Stomach (tissue), 9 donors: Measurements from ENCODE around the gene TNFRSF14. TPM values are rescaled to one million over a fixed set of nuclear protein-coding genes. Genes with fewer than 3 reads are reported as not detected.
"Not testable (repeated sequence)": the region's sequence is repeated elsewhere in the genome, so short reads cannot be mapped to it uniquely, and the experiment has no call there.

Experiments
- DNase-seq, 2 donors: peaks; one replicate each; pipeline versions ENCODE4 v3.0.0 to v3.0.0-alpha.2; 2013 to 2019
- H3K27ac ChIP-seq, 5 donors: fragments of 200-600 bp in 4 of 5; sonication (generic) in 4 of 5; one replicate each; pipeline ENCODE4 v1.5.1; 2013 to 2019; ENCODE audit warnings: mild to moderate bottlenecking in 1 of 5, moderate library complexity in 1 of 5
- H3K27me3 ChIP-seq, 3 donors: fragments of 200-600 bp; sonication (generic); one replicate each; pipeline ENCODE4 v1.5.1; 2017 to 2019; ENCODE audit warnings: mixed run types in 1 of 3
- H3K36me3 ChIP-seq, 4 donors: fragments of 200-600 bp; sonication (generic); 1 replicate in 3 of 4; 2 replicates in 1 of 4; pipeline ENCODE4 v1.5.1; 2016 to 2019
- H3K4me1 ChIP-seq, 4 donors: fragments of 200-600 bp; sonication (generic); one replicate each; pipeline ENCODE4 v1.5.1; 2016 to 2019
- H3K4me3 ChIP-seq, 4 donors: fragments of 200-600 bp; sonication (generic) in 3 of 4; one replicate each; pipeline ENCODE4 v1.5.1; 2016 to 2019; ENCODE audit warnings: mild to moderate bottlenecking in 1 of 4
- H3K9me3 ChIP-seq, 4 donors: fragments of 200-600 bp; sonication (generic); one replicate each; pipeline ENCODE4 v1.5.1; 2016 to 2019
- EP300 ChIP-seq: sonication (generic); formaldehyde crosslinking; IDR thresholded peaks from one replicate; pipeline ENCODE4 v1.6.1; 2017; ENCODE audit warnings: antibody characterized with exemption
- POLR2A ChIP-seq, 4 donors: fragments of 450-650 bp; IDR thresholded peaks; one replicate each; pipeline ENCODE4 v1.6.1; 2016; ENCODE audit warnings: antibody characterized with exemption in 4 of 4, control low read depth in 2 of 4, mild to moderate bottlenecking in 1 of 4, moderate library complexity in 1 of 4
- POLR2AphosphoS5 ChIP-seq, 3 donors: sonication (generic); formaldehyde crosslinking; IDR thresholded peaks; one replicate each; pipeline ENCODE4 v1.6.1; 2016; ENCODE audit warnings: antibody characterized with exemption in 3 of 3
- WGBS, 5 donors: extraction: QIAGEN DNeasy Blood & Tissue Kit in 3 of 5; methylation state at CpG; one replicate each; pipeline versions ENCODE4 v1.1.5 to v1.1.7; 2013 to 2018; 5-methylcytosine and 5-hydroxymethylcytosine counted together
- intact Hi-C: fragments of 100-400 bp; cut with DNase I; formaldehyde crosslinking; loops from one replicate; pipeline ENCODE4 v1.15.1; 2023; ENCODE audit warnings: low total_unique reads
- polyA plus RNA-seq, 3 donors: library from polyadenylated mRNA; stranded (reverse); fragments of 200-250 nt; gene quantifications; one replicate each; pipeline ENCODE4 v1.2.3, GENCODE V29; 2013
- total RNA-seq, 5 donors: library from RNA; depleted of rRNA; stranded (reverse); fragments of >200 nt; gene quantifications; one replicate each; pipeline versions ENCODE4 v1.1.0 to v1.2.3, GENCODE V29; 2014 to 2016
- TF ChIP-seq, protein P1 (sequence below), 7 experiments: fragments of 450-650 bp in 4 of 7; fragments of 200-600 bp in 3 of 7; sonication (generic) in 3 of 7; IDR thresholded peaks; one replicate each; pipeline ENCODE4 v1.5.1; 2016 to 2019; ENCODE audit warnings: antibody characterized with exemption in 7 of 7, control low read depth in 2 of 7, mild to moderate bottlenecking in 1 of 7
- donor health status: healthy with polysubstance abuse.
- donor health status: Bipolar disorder and iron deficiency.
- donor health status: healthy.

The TNFRSF14 gene
- total and polyA plus RNA-seq, 8 donors = 33.2 to 413 (median 103) TPM

DNA sequence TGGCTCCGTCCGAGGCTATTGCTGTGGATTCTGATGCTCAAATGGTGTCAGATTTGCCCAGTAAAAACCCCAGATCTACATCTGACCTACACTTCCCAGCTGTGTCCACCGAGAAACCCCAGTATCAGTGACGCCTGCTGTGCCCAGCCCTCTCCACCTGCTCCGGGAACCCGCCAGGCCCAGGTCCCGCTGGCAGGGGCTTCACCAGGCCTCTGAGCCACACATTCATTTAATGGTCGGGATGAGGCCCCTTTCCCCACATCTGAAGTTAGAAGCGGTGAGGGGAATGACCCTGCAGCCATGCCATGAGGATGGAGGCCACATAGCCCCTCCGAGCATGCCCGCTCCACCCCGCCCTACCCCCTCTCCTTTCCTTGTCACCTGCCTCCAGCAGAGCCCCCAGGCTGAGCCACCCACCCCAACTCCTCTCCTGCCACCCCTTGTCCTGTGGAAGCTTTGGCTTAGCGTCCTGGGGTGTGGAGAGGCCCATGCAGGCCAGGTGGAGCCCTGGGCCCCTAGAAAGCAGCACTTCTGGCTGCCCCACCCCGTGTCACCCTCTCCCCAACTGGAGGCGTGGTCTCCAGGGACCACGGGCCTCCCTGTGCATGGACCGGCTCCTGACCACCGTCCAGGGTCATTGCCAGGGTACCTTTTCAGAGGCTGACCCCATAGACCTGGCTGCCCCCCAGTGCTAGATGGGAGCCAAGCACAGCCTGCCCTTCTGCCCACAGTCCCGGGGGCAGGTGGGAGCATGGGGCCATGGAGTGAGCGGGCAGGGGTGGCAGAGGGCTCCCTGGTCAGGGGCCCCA, 8.0 kb downstream of the TNFRSF14 start:
- Histone ChIP-seq H3K36me3 (peaks cover 23 to 50% (median 47%) of the 10 kb centered on the region in 4 donors), H3K4me3 (no peak overlapping the region), H3K27ac (no peak overlapping the region), H3K4me1 (peaks cover 10 to 20% (median 17%) of the 10 kb centered on the region in 4 donors), H3K9me3 (no peaks in the 10 kb centered on the region), H3K27me3 (peaks cover 0 to 27% (median 0%) of the 10 kb centered on the region in 3 donors)
- no peak for DNase-seq
- 68 to 84% (median 71%) methylated on average over 17 to 20 of the region's 20 CpGs for WGBS, 5 donors
- intact Hi-C loops = no loop called here
- no peak for TF ChIP-seq POLR2AphosphoS5 (IDR thresholded peaks at IDR 0.05)
- TF ChIP-seq POLR2A (IDR thresholded peaks at IDR 0.05) = no peak
- TF ChIP-seq EP300 = no peak
- TF ChIP-seq, protein P1, sequence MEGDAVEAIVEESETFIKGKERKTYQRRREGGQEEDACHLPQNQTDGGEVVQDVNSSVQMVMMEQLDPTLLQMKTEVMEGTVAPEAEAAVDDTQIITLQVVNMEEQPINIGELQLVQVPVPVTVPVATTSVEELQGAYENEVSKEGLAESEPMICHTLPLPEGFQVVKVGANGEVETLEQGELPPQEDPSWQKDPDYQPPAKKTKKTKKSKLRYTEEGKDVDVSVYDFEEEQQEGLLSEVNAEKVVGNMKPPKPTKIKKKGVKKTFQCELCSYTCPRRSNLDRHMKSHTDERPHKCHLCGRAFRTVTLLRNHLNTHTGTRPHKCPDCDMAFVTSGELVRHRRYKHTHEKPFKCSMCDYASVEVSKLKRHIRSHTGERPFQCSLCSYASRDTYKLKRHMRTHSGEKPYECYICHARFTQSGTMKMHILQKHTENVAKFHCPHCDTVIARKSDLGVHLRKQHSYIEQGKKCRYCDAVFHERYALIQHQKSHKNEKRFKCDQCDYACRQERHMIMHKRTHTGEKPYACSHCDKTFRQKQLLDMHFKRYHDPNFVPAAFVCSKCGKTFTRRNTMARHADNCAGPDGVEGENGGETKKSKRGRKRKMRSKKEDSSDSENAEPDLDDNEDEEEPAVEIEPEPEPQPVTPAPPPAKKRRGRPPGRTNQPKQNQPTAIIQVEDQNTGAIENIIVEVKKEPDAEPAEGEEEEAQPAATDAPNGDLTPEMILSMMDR (IDR thresholded peaks at IDR 0.05) = no peak

DNA sequence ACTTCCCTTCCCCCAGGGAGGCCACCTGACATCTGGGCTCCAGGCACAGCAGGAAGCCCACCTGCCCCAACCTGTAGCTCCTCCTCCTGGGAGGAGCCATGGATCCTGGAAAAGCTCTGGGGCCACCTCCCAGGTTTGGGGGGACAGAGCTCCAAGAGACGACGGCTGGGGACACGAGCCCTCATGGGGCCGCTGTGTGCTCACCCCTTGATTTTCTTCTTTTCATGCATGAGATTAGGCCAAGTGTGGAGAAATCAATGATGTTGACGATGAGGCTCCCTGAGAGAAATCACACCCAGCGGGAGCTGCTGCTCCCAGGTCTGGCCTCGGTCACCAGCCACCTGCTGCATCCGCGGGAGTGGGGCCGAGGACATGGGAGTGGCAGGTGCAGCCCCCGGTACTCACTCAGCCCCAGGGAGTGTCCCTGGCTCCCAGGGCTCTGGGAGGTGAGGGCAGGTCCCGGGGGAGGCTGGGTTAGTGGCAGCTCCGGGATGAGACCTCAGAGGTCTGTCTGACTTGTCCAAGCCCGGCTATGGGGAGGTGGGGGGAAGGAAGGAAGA, 8.7 kb downstream of the TNFRSF14 start:
- Histone ChIP-seq H3K9me3 (no peaks in the 10 kb centered on the region), H3K4me1 (peaks cover 5 to 14% (median 11%) of the 10 kb centered on the region in 4 donors), H3K27me3 (peaks cover 0 to 29% (median 0%) of the 10 kb centered on the region in 3 donors), H3K36me3 (peaks cover 20 to 43% (median 41%) of the 10 kb centered on the region in 4 donors), H3K4me3 (no peak overlapping the region), H3K27ac (no peak overlapping the region)
- TF ChIP-seq POLR2AphosphoS5 (IDR thresholded peaks at IDR 0.05) (no peak), EP300 (no peak), POLR2A (IDR thresholded peaks at IDR 0.05) (no peak)
- WGBS, 5 donors = 24 to 48% (median 38%) methylated on average over 13 to 14 of the region's 14 CpGs
- DNase-seq = peak in 1 of 2 donors; percentile 58
- intact Hi-C loops = no loop called here

DNA sequence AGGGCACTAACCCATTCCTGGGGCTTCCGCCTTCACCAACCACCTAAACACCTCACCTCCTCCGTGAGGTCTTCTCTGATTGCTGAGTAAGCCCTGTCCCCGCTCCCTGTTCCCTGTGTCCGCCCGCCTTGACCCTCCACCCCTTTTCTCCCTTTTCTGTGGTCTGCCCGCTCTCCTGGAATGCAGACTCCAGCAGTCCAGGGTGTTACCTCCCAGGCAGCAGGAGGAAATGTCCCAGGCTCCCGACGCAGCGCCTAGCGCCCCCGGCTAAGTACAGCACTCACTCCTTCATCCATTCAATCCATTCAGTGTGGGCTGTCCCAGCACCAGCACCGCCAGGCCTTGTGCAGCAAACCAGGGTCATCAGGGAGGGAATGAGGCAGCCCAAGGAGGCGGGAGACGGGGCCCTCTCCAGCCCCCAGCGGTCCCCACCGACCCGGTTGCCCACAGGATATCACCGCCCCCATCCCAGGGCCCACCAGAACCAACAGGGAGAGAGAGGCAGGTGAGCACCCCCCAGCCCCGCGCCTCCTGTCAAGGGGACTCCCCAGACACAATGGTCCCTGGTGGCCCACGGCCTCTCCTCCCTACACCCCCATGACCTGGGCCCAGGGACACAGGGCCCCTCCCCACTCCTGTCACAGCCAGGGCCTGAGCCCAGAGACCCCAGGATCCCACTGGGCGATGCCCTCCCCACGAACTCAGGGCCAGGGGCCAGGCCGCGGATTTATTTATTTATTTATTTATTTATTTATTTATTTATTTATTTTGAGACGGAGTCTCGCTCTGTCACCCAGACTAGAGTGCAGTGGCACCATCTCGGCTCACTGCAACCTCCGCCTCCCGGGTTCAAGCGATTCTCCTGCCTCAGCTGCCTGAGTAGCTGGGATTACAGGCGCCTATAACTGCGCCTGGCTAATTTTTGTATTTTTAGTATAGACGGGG, 10.2 kb downstream of the TNFRSF14 start:
- H3K27ac ChIP-seq = no peak overlapping the region
- TF ChIP-seq POLR2AphosphoS5 (IDR thresholded peaks at IDR 0.05) (no peak), EP300 (no peak), POLR2A (IDR thresholded peaks at IDR 0.05) (no peak)
- TF ChIP-seq, protein P1 (IDR thresholded peaks at IDR 0.05) = no peak
- no peak overlapping the region for H3K4me3 ChIP-seq
- peaks cover 5 to 9% (median 7%) of the 10 kb centered on the region in 4 donors for H3K4me1 ChIP-seq
- peaks cover 9 to 28% (median 26%) of the 10 kb centered on the region in 4 donors for H3K36me3 ChIP-seq
- intact Hi-C loops = no loop called here
- DNase-seq = peak in 1 of 2 donors; percentile 68
- peaks cover 0 to 29% (median 0%) of the 10 kb centered on the region in 3 donors for H3K27me3 ChIP-seq
- WGBS, 5 donors = 60 to 71% (median 66%) methylated on average over 26 to 34 of the region's 34 CpGs
- no peaks in the 10 kb centered on the region for H3K9me3 ChIP-seq

DNA sequence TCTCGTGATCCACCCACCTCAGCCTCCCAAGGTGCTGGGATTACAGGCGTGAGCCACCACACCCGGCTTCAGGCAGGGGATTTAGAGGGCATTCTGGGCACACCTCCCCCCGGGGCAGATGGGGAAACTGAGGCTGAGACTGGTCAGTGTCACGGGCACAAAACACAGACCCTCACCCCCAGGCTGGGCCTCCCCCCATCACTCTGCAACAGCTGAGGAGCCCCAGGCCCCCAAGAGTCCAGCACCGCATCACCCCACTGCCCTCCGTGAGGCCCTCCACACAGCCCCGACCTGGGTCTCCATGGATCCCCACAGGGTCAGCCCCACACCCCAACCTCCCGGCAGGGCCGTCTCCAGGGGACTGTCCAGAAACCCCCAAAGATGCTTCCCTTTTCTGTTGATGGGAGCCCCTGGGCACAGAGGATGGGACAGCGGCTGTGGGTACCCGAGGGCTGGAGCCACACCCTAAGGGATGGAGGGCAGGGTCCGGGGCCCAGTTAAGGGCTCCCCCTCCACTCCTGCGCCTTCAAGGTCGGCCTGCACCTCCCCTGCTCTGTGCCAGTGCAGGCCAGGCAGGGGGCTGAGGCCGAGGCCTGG, 11.0 kb downstream of the TNFRSF14 start:
- no peak for DNase-seq
- intact Hi-C loops = no loop called here
- WGBS, 5 donors = 81 to 89% (median 88%) methylated on average over 11 to 16 of the region's 16 CpGs
- H3K4me1 ChIP-seq = peaks cover 5 to 9% (median 7%) of the 10 kb centered on the region in 4 donors
- no peak overlapping the region for H3K27ac ChIP-seq
- H3K9me3 ChIP-seq = no peaks in the 10 kb centered on the region
- TF ChIP-seq POLR2A (IDR thresholded peaks at IDR 0.05) (no peak), POLR2AphosphoS5 (IDR thresholded peaks at IDR 0.05) (no peak), EP300 (no peak)
- TF ChIP-seq, protein P1 (IDR thresholded peaks at IDR 0.05) = no peak
- H3K27me3 ChIP-seq = peaks cover 0 to 29% (median 0%) of the 10 kb centered on the region in 3 donors
- no peak overlapping the region for H3K4me3 ChIP-seq
- H3K36me3 ChIP-seq = peaks cover 9 to 20% (median 18%) of the 10 kb centered on the region in 4 donors

DNA sequence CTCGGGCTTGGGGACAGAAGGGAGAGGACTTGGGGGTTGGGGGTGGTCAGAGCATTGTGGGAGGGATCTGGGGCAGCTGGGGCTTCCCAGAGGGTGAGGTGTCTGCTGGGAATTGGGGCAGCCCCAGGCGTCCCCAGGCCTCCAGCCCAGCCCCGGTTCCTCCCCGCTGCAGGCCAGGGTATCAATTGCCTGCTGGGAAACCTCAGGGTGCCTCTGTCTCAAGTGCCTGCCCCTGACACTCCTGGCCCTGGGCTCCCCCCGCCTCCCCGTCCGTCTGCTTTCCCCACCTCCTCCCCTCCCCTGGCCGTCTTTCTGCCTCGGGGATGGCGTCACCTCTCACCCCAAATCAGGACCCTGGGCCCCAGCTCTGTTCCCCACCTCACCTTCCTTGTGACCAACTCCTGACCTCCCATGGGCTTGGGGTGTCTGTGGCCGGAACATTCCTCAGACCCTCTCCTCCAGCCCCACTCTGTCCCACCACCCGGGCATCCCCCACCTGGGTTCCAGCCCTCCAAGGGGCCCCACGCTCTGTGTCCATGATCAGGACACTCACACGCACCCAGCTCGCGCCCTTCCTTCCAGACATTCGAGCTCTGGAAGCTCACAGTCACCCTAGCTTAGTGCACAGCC, 12.1 kb downstream of the TNFRSF14 start:
- intact Hi-C loops = not testable (repeated sequence)
- WGBS, 5 donors = 39 to 74% (median 64%) methylated on average over 3 to 14 of the region's 17 CpGs

More for the DNA sequence above, 12.1 kb downstream of the TNFRSF14 start:
- peaks cover 0 to 29% (median 0%) of the 10 kb centered on the region in 3 donors for H3K27me3 ChIP-seq
- H3K9me3 ChIP-seq, DNase-seq, H3K4me3 ChIP-seq, H3K27ac ChIP-seq, H3K36me3 ChIP-seq, H3K4me1 ChIP-seq: not testable (repeated sequence)
